ENCODE measurements around the gene CMIP. TPM values are rescaled to one million over a fixed set of nuclear protein-coding genes. Genes with fewer than 3 reads are reported as not detected.

CMIP gene
- total RNA-seq, 2 donors from 2014 or later, result 7.7 to 19.2 TPM

DNA sequence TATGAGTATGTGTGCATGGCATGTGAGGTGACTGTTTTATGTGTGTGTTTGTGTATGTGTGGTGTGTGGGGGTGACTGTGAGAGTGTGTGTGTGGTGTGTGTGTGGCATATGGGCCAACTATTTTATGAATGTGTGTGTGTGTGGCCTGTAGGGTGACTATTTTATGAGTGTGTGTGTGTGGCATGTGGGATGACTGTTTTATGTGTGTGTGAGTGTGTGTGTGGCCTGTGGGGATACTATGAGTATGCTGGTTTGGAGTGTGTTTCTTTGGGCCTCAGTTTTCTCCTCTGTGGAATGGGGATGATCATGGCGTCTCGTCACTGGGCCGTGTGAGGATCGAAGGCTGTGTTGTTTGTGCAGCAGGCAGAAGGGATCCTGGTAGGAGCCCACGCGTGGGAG is 182.4 kb downstream of the CMIP start:
- H3K27me3 ChIP-seq, result no peaks in the 10 kb centered on the region
- no peak for DNase-seq (ENCODE audit: low spot score)
- H3K4me1 ChIP-seq, result peaks cover 0 to 13% of the 10 kb centered on the region in 2 donors
- no peak overlapping the region for H3K4me3 ChIP-seq
- TF ChIP-seq, protein P1, sequence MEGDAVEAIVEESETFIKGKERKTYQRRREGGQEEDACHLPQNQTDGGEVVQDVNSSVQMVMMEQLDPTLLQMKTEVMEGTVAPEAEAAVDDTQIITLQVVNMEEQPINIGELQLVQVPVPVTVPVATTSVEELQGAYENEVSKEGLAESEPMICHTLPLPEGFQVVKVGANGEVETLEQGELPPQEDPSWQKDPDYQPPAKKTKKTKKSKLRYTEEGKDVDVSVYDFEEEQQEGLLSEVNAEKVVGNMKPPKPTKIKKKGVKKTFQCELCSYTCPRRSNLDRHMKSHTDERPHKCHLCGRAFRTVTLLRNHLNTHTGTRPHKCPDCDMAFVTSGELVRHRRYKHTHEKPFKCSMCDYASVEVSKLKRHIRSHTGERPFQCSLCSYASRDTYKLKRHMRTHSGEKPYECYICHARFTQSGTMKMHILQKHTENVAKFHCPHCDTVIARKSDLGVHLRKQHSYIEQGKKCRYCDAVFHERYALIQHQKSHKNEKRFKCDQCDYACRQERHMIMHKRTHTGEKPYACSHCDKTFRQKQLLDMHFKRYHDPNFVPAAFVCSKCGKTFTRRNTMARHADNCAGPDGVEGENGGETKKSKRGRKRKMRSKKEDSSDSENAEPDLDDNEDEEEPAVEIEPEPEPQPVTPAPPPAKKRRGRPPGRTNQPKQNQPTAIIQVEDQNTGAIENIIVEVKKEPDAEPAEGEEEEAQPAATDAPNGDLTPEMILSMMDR (IDR thresholded peaks at IDR 0.05), result no peak
- no peaks in the 10 kb centered on the region for H3K9me3 ChIP-seq
- H3K36me3 ChIP-seq, result no peaks in the 10 kb centered on the region
- no peak overlapping the region for H3K27ac ChIP-seq

DNA sequence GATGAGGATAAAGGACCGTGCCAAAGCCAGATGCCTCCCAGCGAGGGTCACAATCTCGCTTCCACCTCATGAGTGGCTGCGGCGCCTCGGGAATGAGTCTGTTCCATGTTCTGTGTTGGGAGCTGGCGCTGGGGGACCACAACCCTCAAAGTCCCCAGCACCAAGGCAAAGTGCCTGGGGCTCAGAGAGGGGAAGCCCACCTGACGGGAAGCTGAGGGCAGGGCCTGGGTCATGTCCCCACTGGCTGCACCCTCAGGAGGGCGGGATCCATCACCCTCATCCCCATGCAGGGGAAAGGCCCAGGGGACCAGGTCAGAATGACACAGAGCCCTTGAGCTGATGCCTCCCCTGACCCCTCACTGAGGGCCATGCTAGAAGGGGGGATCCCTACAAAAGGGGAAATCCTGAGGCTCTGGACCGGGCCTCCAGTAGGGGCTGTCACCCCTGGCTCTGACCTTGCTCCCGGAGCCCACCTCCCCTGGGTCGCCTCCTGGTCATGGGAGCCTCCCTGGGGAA is 183.2 kb downstream of the CMIP start:
- Histone ChIP-seq H3K36me3 (no peaks in the 10 kb centered on the region), H3K27me3 (no peaks in the 10 kb centered on the region), H3K4me3 (no peak overlapping the region), H3K4me1 (peaks cover 0 to 13% of the 10 kb centered on the region in 2 donors), H3K27ac (no peak overlapping the region), H3K9me3 (no peaks in the 10 kb centered on the region)
- TF ChIP-seq, protein P1 (IDR thresholded peaks at IDR 0.05), result no peak
- no peak for DNase-seq (ENCODE audit: low spot score)

DNA sequence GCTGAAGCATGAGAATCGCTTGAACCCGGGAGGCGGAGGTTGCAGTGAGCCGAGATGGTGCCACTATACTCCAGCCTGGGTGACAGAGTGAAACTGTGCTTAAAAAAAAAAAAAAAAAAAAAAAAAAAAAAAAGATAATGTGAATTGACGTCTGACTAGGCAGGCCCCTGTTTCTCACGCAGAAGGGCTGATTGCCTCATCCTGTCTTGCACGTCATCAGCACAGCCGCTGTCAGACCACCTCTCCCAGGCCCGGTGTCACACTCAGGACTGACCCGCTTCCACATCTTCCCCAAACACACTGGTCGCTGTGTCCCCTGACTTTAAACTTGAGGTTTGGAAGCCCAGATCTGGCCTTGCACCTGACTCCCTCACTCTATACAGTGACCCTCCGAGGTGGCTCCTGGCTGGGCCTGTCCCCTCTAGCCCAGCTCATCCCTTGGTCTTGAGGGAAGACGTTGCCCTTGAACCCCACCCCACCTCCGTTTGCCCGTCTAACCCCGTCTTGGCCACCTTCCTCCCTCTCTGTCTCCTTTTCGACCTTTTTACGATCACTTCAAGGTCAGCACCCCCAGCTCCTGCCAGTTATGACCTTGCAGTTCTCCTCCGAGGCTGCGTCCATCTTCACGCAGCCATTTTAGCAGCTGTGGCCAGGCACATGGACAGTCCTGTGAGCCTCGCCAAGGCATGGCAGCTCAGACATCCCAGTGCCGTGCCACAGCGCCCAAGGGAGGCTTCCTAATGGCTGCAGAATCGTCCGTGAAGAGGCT is 184.6 kb downstream of the CMIP start:
- Histone ChIP-seq H3K9me3 (no peaks in the 10 kb centered on the region), H3K4me3 (no peak overlapping the region), H3K27ac (no peak overlapping the region), H3K4me1 (peaks cover 0 to 13% of the 10 kb centered on the region in 2 donors), H3K27me3 (no peaks in the 10 kb centered on the region), H3K36me3 (no peaks in the 10 kb centered on the region)
- no peak for DNase-seq (ENCODE audit: low spot score)
- TF ChIP-seq, protein P1 (IDR thresholded peaks at IDR 0.05), result no peak

DNA sequence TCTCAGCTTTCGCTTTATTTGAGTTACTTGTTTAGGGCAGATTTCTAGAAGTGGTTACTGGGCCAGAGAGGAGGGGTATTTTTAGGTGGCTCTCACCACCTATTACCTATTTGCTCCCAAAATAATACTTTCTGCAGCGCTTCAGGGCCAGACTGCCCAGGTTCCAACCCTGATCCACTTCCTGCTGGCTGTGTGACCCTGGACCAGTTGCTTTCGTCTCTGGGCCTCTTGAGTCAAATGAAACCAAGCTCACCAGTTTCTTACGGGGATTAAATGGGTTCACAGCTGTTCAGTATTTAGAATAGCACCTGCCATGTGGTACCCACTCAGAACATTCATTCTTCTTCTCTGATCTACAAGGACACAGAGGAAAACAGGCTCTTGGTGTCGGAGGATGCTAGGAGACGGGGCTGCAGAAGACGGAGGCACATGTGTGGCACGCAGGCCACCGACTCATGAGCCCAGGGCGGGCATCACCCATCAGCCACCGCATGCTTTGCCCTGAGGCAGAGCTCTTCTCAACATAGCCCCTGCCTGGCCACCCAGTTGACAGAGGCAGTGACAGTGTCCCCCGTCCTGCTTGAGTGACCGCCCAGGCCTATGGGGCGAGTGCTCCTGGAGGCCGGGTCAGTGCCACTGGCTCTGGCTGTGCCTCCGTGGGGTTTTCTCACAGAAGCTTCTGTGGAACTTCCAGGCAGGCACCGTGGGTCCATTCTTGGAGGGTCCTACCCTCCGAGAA is 185.5 kb downstream of the CMIP start:
- Histone ChIP-seq H3K27me3 (no peaks in the 10 kb centered on the region), H3K4me3 (no peak overlapping the region), H3K36me3 (no peaks in the 10 kb centered on the region), H3K27ac (no peak overlapping the region), H3K4me1 (peaks cover 0 to 11% of the 10 kb centered on the region in 2 donors), H3K9me3 (no peaks in the 10 kb centered on the region)
- TF ChIP-seq, protein P1 (IDR thresholded peaks at IDR 0.05), result no peak
- no peak for DNase-seq (ENCODE audit: low spot score)

DNA sequence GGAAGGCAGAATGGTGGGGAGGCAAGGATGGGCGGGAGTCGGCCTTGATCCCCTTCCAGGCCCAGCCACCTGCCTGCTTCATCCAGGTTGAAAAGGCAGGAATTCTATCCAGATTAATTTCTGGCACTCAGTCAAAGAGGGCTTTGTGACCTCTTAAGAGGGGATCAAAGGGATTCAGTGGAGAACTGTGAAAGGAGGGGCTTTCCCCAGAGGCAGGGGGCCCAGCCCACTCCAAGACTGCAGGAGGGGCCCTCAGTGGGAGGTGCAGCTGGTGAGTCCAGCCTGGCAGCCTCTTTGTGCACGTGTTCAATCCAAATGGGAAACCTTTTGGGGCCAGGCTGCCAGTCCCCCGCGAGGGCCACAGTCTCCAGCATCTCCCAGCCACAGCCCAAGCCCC is 186.0 kb downstream of the CMIP start:
- DNase-seq (ENCODE audit: low spot score), result no peak
- Histone ChIP-seq H3K27ac (no peak overlapping the region), H3K4me3 (no peak overlapping the region), H3K36me3 (no peaks in the 10 kb centered on the region), H3K9me3 (no peaks in the 10 kb centered on the region), H3K4me1 (peaks cover 0 to 6% of the 10 kb centered on the region in 2 donors), H3K27me3 (no peaks in the 10 kb centered on the region)
- TF ChIP-seq, protein P1 (IDR thresholded peaks at IDR 0.05), result no peak

All from right atrium auricular region (tissue), 2 donors.